ENCODE results near the gene WFS1. TPM values are rescaled to one million over a fixed set of nuclear protein-coding genes. Genes with fewer than 3 reads are reported as not detected.

The WFS1 gene
- total RNA-seq, 1 experiment from 2014 or later: 21.5 TPM

DNA sequence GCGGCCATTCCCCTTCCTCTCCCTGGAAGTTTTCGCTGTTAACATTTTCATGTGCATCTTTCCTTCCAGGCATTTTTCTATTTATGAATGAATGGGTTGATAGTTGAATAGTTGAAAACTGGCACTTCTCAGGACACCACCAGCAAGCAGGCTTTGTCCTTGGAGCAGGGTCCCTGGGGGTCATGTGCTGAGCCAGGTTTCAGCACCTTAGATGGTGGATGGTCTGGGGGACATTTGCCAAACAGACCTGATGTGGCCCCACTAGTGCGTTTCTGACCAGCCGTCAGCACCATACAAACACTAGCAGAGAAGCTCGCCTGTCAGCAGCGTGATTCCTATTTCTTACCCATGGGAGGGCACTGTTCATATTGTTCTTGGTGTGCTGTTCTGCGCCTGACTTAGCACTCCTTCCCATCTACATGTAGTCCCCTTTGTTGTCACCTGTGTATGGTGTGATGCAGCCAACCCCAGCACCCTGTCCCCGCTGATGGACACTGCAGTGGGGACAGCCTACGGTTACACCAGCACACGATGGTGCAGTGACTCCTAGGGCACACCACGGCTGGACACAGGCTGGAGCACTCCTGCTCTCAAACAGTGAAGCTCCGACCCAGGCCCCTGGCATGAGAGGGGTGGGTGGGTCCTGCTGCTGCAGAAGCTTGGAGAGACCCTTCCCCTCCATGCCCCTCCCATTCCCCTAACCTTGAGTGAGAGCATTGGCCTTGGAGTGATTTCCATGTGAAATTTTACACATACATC, 27.2 kb upstream of the WFS1 start (continued):
- TF ChIP-seq, protein P1, sequence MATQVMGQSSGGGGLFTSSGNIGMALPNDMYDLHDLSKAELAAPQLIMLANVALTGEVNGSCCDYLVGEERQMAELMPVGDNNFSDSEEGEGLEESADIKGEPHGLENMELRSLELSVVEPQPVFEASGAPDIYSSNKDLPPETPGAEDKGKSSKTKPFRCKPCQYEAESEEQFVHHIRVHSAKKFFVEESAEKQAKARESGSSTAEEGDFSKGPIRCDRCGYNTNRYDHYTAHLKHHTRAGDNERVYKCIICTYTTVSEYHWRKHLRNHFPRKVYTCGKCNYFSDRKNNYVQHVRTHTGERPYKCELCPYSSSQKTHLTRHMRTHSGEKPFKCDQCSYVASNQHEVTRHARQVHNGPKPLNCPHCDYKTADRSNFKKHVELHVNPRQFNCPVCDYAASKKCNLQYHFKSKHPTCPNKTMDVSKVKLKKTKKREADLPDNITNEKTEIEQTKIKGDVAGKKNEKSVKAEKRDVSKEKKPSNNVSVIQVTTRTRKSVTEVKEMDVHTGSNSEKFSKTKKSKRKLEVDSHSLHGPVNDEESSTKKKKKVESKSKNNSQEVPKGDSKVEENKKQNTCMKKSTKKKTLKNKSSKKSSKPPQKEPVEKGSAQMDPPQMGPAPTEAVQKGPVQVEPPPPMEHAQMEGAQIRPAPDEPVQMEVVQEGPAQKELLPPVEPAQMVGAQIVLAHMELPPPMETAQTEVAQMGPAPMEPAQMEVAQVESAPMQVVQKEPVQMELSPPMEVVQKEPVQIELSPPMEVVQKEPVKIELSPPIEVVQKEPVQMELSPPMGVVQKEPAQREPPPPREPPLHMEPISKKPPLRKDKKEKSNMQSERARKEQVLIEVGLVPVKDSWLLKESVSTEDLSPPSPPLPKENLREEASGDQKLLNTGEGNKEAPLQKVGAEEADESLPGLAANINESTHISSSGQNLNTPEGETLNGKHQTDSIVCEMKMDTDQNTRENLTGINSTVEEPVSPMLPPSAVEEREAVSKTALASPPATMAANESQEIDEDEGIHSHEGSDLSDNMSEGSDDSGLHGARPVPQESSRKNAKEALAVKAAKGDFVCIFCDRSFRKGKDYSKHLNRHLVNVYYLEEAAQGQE (IDR thresholded peaks at IDR 0.05; ENCODE audit: low read depth): no peak
- TF ChIP-seq ZFX (IDR thresholded peaks at IDR 0.05): no peak
- TF ChIP-seq YY1 (IDR thresholded peaks at IDR 0.05; ENCODE audit: extremely low read depth, insufficient replicate concordance, low read depth, low read length): no peak

GRCh38 chr4:6245246-6246169, 24.1 kb upstream of the WFS1 start:
- peaks cover 0 to 10% of the 10 kb centered on the region in 2 experiments; a peak in 1 of 4 replicates for H3K9me3 ChIP-seq (ENCODE audit: control insufficient read depth in 1 of 2, insufficient read depth in 1 of 2, low read depth in 1 of 2, low read length in 2 of 2)

More at GRCh38 chr4:6245246-6246169, 24.1 kb upstream of the WFS1 start:
- H3K4me3 ChIP-seq (replicated peaks in 1 of 2; ENCODE audit: low read depth in 1 of 2, low read length in 2 of 2): no peak overlapping the region
- no peak overlapping the region for H3K9ac ChIP-seq (ENCODE audit: low read length)
- no peak overlapping the region for H3K4me2 ChIP-seq (ENCODE audit: low read length)
- no peaks in the 10 kb centered on the region for H3K79me2 ChIP-seq (ENCODE audit: insufficient read depth, low read length)
- no peaks in the 10 kb centered on the region for H3K27me3 ChIP-seq (ENCODE audit: insufficient read depth, low read length)
- DNase-seq (ENCODE audit: low read depth, low spot score) (no peak), ATAC-seq (no peak)
- TF ChIP-seq CEBPB (IDR thresholded peaks at IDR 0.05; ENCODE audit: low read depth): no peak
- no peak for TF ChIP-seq FOSL1 (IDR thresholded peaks at IDR 0.05; ENCODE audit: low read depth)
- no peak for TF ChIP-seq ZBTB33 (IDR thresholded peaks at IDR 0.05; ENCODE audit: extremely low read depth, insufficient replicate concordance, low read length)
- intact Hi-C loops (cut with micrococcal nuclease): no loop called here
- ChIA-PET CTCF (no interaction called here), POLR2A (no interaction called here), RAD21 (ENCODE audit: low non-redundant PET in 1 of 2, low total read pairs in 2 of 2, uncharacterized antibody in 2 of 2, unreplicated experiment in 2 of 2) (no interaction called here)
- H4K20me1 ChIP-seq (ENCODE audit: insufficient read depth): no peaks in the 10 kb centered on the region
- H2AFZ ChIP-seq (ENCODE audit: low read depth, low read length, poor library complexity, severe bottlenecking): no peak overlapping the region
- no peaks in the 10 kb centered on the region for H3K9me2 ChIP-seq (ENCODE audit: insufficient read depth)
- no TSS peak for BruUV-seq (replicated peaks)
- peaks cover 3 to 5% of the 10 kb centered on the region in 2 experiments; a peak in 3 of 4 replicates for H3K4me1 ChIP-seq (ENCODE audit: control insufficient read depth in 1 of 2, insufficient read depth in 2 of 2, low read length in 2 of 2)
- no peak overlapping the region for H3K27ac ChIP-seq (ENCODE audit: low read depth, low read length)
- no peaks in the 10 kb centered on the region for H3K36me3 ChIP-seq (ENCODE audit: control insufficient read depth in 1 of 2, insufficient read depth in 2 of 2, low read length in 2 of 2)

All from HCT116 (cell line).